ENCODE data around the gene PPP1R27. TPM values are rescaled to one million over a fixed set of nuclear protein-coding genes. Genes with fewer than 3 reads are reported as not detected.

PPP1R27 gene
- total and polyA plus RNA-seq, 9 of the 15 experiments (the other 6 are each of a cell fraction or from before 2014, with no cell fraction given): 0.29 to 6.9 (median 1.5) TPM; not detected in 2

- no peak for TF ChIP-seq ZNF398 (CRISPR knock-in tag; IDR thresholded peaks at IDR 0.05)
- no peak for TF ChIP-seq ZNF778 (CRISPR knock-in tag; IDR thresholded peaks at IDR 0.05)
- no peak for TF ChIP-seq RAD21 (CRISPR knock-in tag; conservative IDR thresholded peaks at IDR 0.05 in 1 of 2, IDR thresholded peaks at IDR 0.05 in 1 of 2)
- no peak for TF ChIP-seq SRSF9 (IDR thresholded peaks at IDR 0.05; ENCODE audit: borderline replicate concordance, low read depth, low read length)
- TF ChIP-seq MEIS2 (IDR thresholded peaks at IDR 0.05; ENCODE audit: partially characterized antibody): peak; percentile 77
- peak; percentile 79; the same call in 1 of the 2 replicates for TF ChIP-seq ZNF347 (CRISPR knock-in tag; IDR thresholded peaks at IDR 0.05; ENCODE audit: low read depth)
- TF ChIP-seq RREB1 (CRISPR knock-in tag; IDR thresholded peaks at IDR 0.05): no peak
- TF ChIP-seq SNAPC5 (CRISPR knock-in tag; IDR thresholded peaks at IDR 0.05): no peak
- peak in 1 of 2 experiments; percentile 100; a peak in 3 of 4 replicates for TF ChIP-seq MLLT1 (IDR thresholded peaks at IDR 0.05)
- peak; percentile 99 for TF ChIP-seq BACH1 (tag; IDR thresholded peaks at IDR 0.05)
- TF ChIP-seq IRF9 (tag; IDR thresholded peaks at IDR 0.05): peak; percentile 84
- TF ChIP-seq NFIX (CRISPR knock-in tag; IDR thresholded peaks at IDR 0.05; ENCODE audit: low read depth): no peak
- peak; percentile 85; the same call in 1 of the 2 replicates for TF ChIP-seq ZNF586 (CRISPR knock-in tag; conservative IDR thresholded peaks at IDR 0.05)
- peak; percentile 96 for TF ChIP-seq ERF (CRISPR knock-in tag; IDR thresholded peaks at IDR 0.05)
- TF ChIP-seq EGR1 (conservative IDR thresholded peaks at IDR 0.05): peak; percentile 57
- TF ChIP-seq GABPA (tag; conservative IDR thresholded peaks at IDR 0.05; ENCODE audit: low read depth): peak; percentile 100
Observed at GRCh38 chr17:81860756-81861568, 26.1 kb upstream of the PPP1R27 start (continued).
